Suprapubic skin (tissue), 4 donors: Measurements from ENCODE around the gene GYG1. TPM values are rescaled to one million over a fixed set of nuclear protein-coding genes. Genes with fewer than 3 reads are reported as not detected.

Experiments
- DNase-seq, 2 donors: peaks; one replicate each; pipeline ENCODE4 v3.0.0-alpha.2; 2019; ENCODE audit warnings: low spot score in 2 of 2
- H3K27ac ChIP-seq: fragments of 200-600 bp; sonication (generic); one replicate; pipeline ENCODE4 v1.5.1; 2019
- H3K27me3 ChIP-seq: fragments of 200-600 bp; sonication (generic); one replicate; pipeline ENCODE4 v1.5.1; 2019
- H3K36me3 ChIP-seq: fragments of 200-600 bp; sonication (generic); one replicate; pipeline ENCODE4 v1.5.1; 2019
- H3K4me1 ChIP-seq: fragments of 200-600 bp; sonication (generic); one replicate; pipeline ENCODE4 v1.5.1; 2019
- H3K4me3 ChIP-seq: fragments of 200-600 bp; sonication (generic); one replicate; pipeline ENCODE4 v1.5.1; 2019; ENCODE audit warnings: mild to moderate bottlenecking
- H3K9me3 ChIP-seq: fragments of 200-600 bp; sonication (generic); one replicate; pipeline ENCODE4 v1.5.1; 2019
- EP300 ChIP-seq: sonication (generic); formaldehyde crosslinking; IDR thresholded peaks from one replicate; pipeline ENCODE4 v1.6.1; 2017; ENCODE audit warnings: antibody characterized with exemption
- POLR2A ChIP-seq, 2 donors: fragments of 450-650 bp; IDR thresholded peaks; one replicate each; pipeline ENCODE4 v1.6.1; 2017; ENCODE audit warnings: antibody characterized with exemption in 2 of 2, mild to moderate bottlenecking in 2 of 2, moderate library complexity in 2 of 2
- POLR2AphosphoS5 ChIP-seq, 3 donors: sonication (generic); formaldehyde crosslinking; IDR thresholded peaks; one replicate each; pipeline ENCODE4 v1.6.1; 2017; ENCODE audit warnings: antibody characterized with exemption in 3 of 3
- WGBS: methylation state at CpG from one replicate; pipeline ENCODE4 v1.1.5; 2018; 5-methylcytosine and 5-hydroxymethylcytosine counted together
- total RNA-seq, 4 donors: library from RNA; depleted of rRNA; stranded (reverse); fragments of >200 nt; gene quantifications; one replicate each; pipeline ENCODE4 v1.1.0, GENCODE V29; 2016
- TF ChIP-seq, protein P1 (sequence below), 2 donors: fragments of 200-600 bp in 1 of 2; fragments of 450-650 bp in 1 of 2; sonication (generic) in 1 of 2; IDR thresholded peaks; one replicate each; pipeline ENCODE4 v1.5.1; 2016 to 2019; ENCODE audit warnings: antibody characterized with exemption in 2 of 2, mild to moderate bottlenecking in 1 of 2, moderate library complexity in 1 of 2

GYG1 gene
- total RNA-seq, 4 donors from 2014 or later: 9.3 to 17.5 (median 13.4) TPM

DNA sequence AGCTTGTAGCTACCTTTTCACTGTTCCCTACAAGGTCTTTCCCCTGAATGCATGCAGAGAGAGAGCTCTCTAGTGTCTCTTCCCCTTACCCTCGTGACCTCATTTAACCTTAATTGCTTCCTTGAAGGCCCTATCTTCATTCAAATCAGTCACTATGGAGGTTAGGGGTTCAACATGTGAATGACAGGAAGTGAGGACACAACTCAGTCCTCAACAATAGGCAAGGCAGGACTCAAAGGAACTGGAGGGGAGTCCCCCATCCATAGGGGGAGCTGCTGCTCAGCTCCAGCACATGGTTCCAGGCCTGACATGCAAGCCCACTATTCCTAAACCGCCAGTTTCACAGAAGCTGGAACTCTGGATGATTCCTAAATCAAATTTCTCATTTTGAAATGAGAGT, 33.8 kb upstream of the GYG1 start:
- Histone ChIP-seq H3K9me3 (no peaks in the 10 kb centered on the region), H3K27me3 (no peaks in the 10 kb centered on the region), H3K4me1 (peaks cover 6% of the 10 kb centered on the region), H3K36me3 (no peaks in the 10 kb centered on the region), H3K4me3 (no peak overlapping the region), H3K27ac (no peak overlapping the region)
- no peak for DNase-seq
- 86% methylated on average over 2 of the region's 2 CpGs for WGBS
- no peak for TF ChIP-seq POLR2A (IDR thresholded peaks at IDR 0.05)
- no peak for TF ChIP-seq EP300
- TF ChIP-seq POLR2AphosphoS5 (IDR thresholded peaks at IDR 0.05): no peak
- TF ChIP-seq, protein P1, sequence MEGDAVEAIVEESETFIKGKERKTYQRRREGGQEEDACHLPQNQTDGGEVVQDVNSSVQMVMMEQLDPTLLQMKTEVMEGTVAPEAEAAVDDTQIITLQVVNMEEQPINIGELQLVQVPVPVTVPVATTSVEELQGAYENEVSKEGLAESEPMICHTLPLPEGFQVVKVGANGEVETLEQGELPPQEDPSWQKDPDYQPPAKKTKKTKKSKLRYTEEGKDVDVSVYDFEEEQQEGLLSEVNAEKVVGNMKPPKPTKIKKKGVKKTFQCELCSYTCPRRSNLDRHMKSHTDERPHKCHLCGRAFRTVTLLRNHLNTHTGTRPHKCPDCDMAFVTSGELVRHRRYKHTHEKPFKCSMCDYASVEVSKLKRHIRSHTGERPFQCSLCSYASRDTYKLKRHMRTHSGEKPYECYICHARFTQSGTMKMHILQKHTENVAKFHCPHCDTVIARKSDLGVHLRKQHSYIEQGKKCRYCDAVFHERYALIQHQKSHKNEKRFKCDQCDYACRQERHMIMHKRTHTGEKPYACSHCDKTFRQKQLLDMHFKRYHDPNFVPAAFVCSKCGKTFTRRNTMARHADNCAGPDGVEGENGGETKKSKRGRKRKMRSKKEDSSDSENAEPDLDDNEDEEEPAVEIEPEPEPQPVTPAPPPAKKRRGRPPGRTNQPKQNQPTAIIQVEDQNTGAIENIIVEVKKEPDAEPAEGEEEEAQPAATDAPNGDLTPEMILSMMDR (IDR thresholded peaks at IDR 0.05): no peak

DNA sequence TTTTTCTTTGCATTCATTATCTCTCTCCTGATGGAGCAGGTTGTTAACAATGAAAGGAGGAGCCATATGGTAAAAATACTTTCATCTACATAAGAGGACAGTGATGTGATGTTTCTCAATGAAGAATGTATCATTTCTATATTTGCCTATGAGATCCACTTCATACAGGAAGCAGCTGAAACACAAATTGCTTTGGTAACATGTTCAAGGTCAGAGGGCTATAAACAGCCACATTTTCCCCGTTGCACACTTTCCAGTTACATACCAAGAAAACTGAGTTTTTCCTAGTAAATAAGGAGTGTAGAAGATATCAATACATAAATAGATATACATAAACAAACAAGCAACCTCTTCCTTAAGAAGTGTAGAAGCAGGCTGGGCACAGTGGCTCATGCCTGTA, 32.6 kb upstream of the GYG1 start:
- TF ChIP-seq POLR2AphosphoS5 (IDR thresholded peaks at IDR 0.05): no peak
- TF ChIP-seq, protein P1 (IDR thresholded peaks at IDR 0.05): no peak
- no peak for TF ChIP-seq POLR2A (IDR thresholded peaks at IDR 0.05)
- no peak for TF ChIP-seq EP300
- no peak overlapping the region for H3K4me3 ChIP-seq
- no peak overlapping the region for H3K27ac ChIP-seq
- H3K36me3 ChIP-seq: no peaks in the 10 kb centered on the region
- H3K9me3 ChIP-seq: no peaks in the 10 kb centered on the region
- H3K4me1 ChIP-seq: peaks cover 6% of the 10 kb centered on the region
- DNase-seq: no peak
- 81% methylated on average over 1 of the region's 1 CpG for WGBS
- H3K27me3 ChIP-seq: no peaks in the 10 kb centered on the region

GRCh38 chr3:148962513-148962912, 28.8 kb upstream of the GYG1 start:
- TF ChIP-seq POLR2AphosphoS5 (IDR thresholded peaks at IDR 0.05) (no peak), EP300 (no peak), POLR2A (IDR thresholded peaks at IDR 0.05) (no peak)
- TF ChIP-seq, protein P1 (IDR thresholded peaks at IDR 0.05): no peak
- Histone ChIP-seq H3K4me1 (no peaks in the 10 kb centered on the region), H3K36me3 (no peaks in the 10 kb centered on the region), H3K9me3 (no peaks in the 10 kb centered on the region), H3K27ac (no peak overlapping the region), H3K27me3 (no peaks in the 10 kb centered on the region), H3K4me3 (no peak overlapping the region)
- 80% methylated on average over 1 of the region's 1 CpG for WGBS
- DNase-seq: no peak

- H3K27me3 ChIP-seq: no peaks in the 10 kb centered on the region
- DNase-seq: no peak
- no peaks in the 10 kb centered on the region for H3K9me3 ChIP-seq
- no peak overlapping the region for H3K27ac ChIP-seq
- no peaks in the 10 kb centered on the region for H3K36me3 ChIP-seq
- WGBS: 96% methylated on average over 3 of the region's 3 CpGs
- TF ChIP-seq EP300: no peak
- no peak for TF ChIP-seq POLR2A (IDR thresholded peaks at IDR 0.05)
- TF ChIP-seq POLR2AphosphoS5 (IDR thresholded peaks at IDR 0.05): no peak
- TF ChIP-seq, protein P1 (IDR thresholded peaks at IDR 0.05): no peak
- H3K4me3 ChIP-seq: no peak overlapping the region
- H3K4me1 ChIP-seq: no peaks in the 10 kb centered on the region
Measured at GRCh38 chr3:148964809-148965208, 26.5 kb upstream of the GYG1 start.

GRCh38 chr3:148968321-148968720, 23.0 kb upstream of the GYG1 start:
- H3K9me3 ChIP-seq: no peaks in the 10 kb centered on the region
- no peak for DNase-seq
- 72% methylated on average over 1 of the region's 1 CpG for WGBS
- H3K36me3 ChIP-seq: no peaks in the 10 kb centered on the region
- H3K27me3 ChIP-seq: no peaks in the 10 kb centered on the region
- H3K27ac ChIP-seq: no peak overlapping the region
- H3K4me1 ChIP-seq: no peaks in the 10 kb centered on the region
- no peak for TF ChIP-seq EP300
- TF ChIP-seq POLR2A (IDR thresholded peaks at IDR 0.05): no peak
- TF ChIP-seq, protein P1 (IDR thresholded peaks at IDR 0.05): no peak
- no peak for TF ChIP-seq POLR2AphosphoS5 (IDR thresholded peaks at IDR 0.05)
- no peak overlapping the region for H3K4me3 ChIP-seq
